SK-N-SH (cell line): ENCODE measurements around the gene MARCHF4.

Experiments used
- EP300 ChIP-seq, 2 experiments: IDR thresholded peaks; 2 replicates each; pipeline versions ENCODE4 v1.4.0 to v1.6.1; 2012; ENCODE audit warnings: borderline replicate concordance in 1 of 2, low read depth in 1 of 2, low read length in 1 of 2
- GABPA ChIP-seq: IDR thresholded peaks from 2 replicates; pipeline ENCODE4 v1.4.0; 2012; ENCODE audit warnings: low read depth, mild to moderate bottlenecking
- JUND ChIP-seq: IDR thresholded peaks from 2 replicates; pipeline ENCODE4 v1.4.0; 2012
- MXI1 ChIP-seq: IDR thresholded peaks from 2 replicates; pipeline ENCODE4 v1.6.1; 2012; ENCODE audit warnings: mild to moderate bottlenecking, low read depth, low read length, improper control_type of control experiment
- POLR2AphosphoS5 ChIP-seq: IDR thresholded peaks from 2 replicates; pipeline ENCODE4 v1.6.1; 2012; ENCODE audit warnings: low read depth, low read length
- RAD21 ChIP-seq: IDR thresholded peaks from 2 replicates; pipeline ENCODE4 v1.6.1; 2012; ENCODE audit warnings: mild to moderate bottlenecking, low read length
- RCOR1 ChIP-seq: fragments of 150-350 bp; IDR thresholded peaks from 2 replicates; pipeline ENCODE4 v1.6.1; 2017; ENCODE audit warnings: antibody characterized with exemption, low read length
- SMC3 ChIP-seq: IDR thresholded peaks from 2 replicates; pipeline ENCODE4 v1.6.1; 2012; ENCODE audit warnings: low read depth, low read length, improper control_type of control experiment
- TAF1 ChIP-seq: IDR thresholded peaks from 2 replicates; pipeline ENCODE4 v1.6.1; 2012; ENCODE audit warnings: low read depth, mild to moderate bottlenecking, low read length, moderate library complexity, borderline replicate concordance
- TF ChIP-seq, protein P1 (sequence below): IDR thresholded peaks from 2 replicates; pipeline ENCODE4 v1.4.0; 2012; ENCODE audit warnings: low read depth
- TF ChIP-seq, protein P2 (sequence below): fragments of 200-600 bp; sonication (generic); IDR thresholded peaks from 2 replicates; pipeline ENCODE4 v1.6.1; 2017; ENCODE audit warnings: antibody characterized with exemption, mild to moderate bottlenecking, moderate library complexity
- TF ChIP-seq, protein P3 (sequence below): IDR thresholded peaks from 2 replicates; pipeline ENCODE4 v1.4.0; 2012; ENCODE audit warnings: low read depth, borderline replicate concordance

DNA sequence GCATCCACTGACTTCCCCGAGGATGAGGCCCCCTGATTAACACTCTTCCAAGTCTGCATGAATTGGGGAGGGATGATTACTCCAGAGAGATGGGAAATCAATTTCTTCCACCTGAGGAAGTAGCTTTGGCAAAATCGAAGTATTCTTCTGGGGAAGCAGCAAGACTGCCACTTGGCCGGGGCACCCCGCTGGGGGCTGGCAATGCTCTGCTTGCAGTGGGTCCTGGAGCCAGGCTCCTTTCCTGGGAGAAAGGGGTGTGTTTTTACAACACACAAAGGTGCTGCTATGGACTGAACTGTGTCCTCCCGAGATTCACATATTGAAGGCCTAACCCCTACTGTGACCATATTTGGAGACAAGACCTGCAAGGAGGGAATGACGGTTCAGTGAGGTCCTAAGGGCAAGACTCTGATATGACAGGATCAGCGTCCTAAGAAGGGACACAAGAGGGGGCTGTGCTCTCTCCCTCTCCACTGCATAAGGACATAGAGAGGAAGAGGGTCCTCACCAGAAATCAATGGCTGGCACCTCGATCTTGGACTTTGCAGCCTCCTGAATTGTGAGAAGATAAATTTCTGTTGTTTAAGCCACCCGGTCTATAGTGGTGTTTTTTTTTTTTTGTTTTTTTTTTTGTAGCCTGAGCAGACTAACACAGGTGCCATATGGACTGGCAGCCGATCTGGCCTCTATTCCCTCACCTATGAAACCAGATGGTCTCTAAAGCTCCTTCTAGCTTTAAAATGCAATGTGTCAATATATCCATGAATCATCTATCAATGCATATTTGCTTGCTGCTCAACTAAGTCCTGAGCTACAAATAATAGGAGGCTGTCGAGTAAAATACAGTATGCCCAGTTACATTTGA lies 36.4 kb upstream of the MARCHF4 start:
- TF ChIP-seq TAF1 (no peak), POLR2AphosphoS5 (no peak), MXI1 (no peak), EP300 (IDR thresholded peaks at IDR 0.05; ENCODE audit: borderline replicate concordance in 1 of 2, low read depth in 1 of 2, low read length in 1 of 2) (no peak), SMC3 (no peak), RCOR1 (no peak), JUND (no peak), GABPA (no peak), RAD21 (no peak)
- TF ChIP-seq, protein P1, sequence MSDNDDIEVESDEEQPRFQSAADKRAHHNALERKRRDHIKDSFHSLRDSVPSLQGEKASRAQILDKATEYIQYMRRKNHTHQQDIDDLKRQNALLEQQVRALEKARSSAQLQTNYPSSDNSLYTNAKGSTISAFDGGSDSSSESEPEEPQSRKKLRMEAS, result no peak
- TF ChIP-seq, protein P2, sequence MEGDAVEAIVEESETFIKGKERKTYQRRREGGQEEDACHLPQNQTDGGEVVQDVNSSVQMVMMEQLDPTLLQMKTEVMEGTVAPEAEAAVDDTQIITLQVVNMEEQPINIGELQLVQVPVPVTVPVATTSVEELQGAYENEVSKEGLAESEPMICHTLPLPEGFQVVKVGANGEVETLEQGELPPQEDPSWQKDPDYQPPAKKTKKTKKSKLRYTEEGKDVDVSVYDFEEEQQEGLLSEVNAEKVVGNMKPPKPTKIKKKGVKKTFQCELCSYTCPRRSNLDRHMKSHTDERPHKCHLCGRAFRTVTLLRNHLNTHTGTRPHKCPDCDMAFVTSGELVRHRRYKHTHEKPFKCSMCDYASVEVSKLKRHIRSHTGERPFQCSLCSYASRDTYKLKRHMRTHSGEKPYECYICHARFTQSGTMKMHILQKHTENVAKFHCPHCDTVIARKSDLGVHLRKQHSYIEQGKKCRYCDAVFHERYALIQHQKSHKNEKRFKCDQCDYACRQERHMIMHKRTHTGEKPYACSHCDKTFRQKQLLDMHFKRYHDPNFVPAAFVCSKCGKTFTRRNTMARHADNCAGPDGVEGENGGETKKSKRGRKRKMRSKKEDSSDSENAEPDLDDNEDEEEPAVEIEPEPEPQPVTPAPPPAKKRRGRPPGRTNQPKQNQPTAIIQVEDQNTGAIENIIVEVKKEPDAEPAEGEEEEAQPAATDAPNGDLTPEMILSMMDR, result no peak
- TF ChIP-seq, protein P3, sequence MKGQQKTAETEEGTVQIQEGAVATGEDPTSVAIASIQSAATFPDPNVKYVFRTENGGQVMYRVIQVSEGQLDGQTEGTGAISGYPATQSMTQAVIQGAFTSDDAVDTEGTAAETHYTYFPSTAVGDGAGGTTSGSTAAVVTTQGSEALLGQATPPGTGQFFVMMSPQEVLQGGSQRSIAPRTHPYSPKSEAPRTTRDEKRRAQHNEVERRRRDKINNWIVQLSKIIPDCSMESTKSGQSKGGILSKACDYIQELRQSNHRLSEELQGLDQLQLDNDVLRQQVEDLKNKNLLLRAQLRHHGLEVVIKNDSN, result no peak
